Natural killer cell (primary cell): ENCODE results near the gene CASP5. TPM values are rescaled to one million over a fixed set of nuclear protein-coding genes. Genes with fewer than 3 reads are reported as not detected.

ENCODE experiments used
- ATAC-seq, 3 donors: fragments of 150-1000 bp in 2 of 3; fragments of 200-7000 bp in 1 of 3; cut with Tn5 transposase; 1 replicate in 1 of 3; 2 replicates in 2 of 3; pipeline ENCODE4 v1.10.0; 2021; ENCODE audit warnings: mild to moderate bottlenecking in 2 of 3, moderate library complexity in 2 of 3
- DNase-seq, 2 donors: peaks; one replicate each; pipeline versions ENCODE4 v3.0.0 to v3.0.0-alpha.2; 2013 to 2021; ENCODE audit warnings: mixed read lengths in 1 of 2
- H3K27ac ChIP-seq: one replicate; pipeline ENCODE4 v1.5.1; 2013; ENCODE audit warnings: mild to moderate bottlenecking, low read length
- H3K27me3 ChIP-seq: one replicate; pipeline ENCODE4 v1.6.1; 2013; ENCODE audit warnings: low read length; ENCODE audit not compliant: control insufficient read depth, insufficient read depth
- H3K36me3 ChIP-seq: one replicate; pipeline ENCODE4 v1.6.1; 2013; ENCODE audit warnings: low read length; ENCODE audit not compliant: control insufficient read depth, insufficient read depth
- H3K4me1 ChIP-seq: one replicate; pipeline ENCODE4 v1.6.1; 2013; ENCODE audit warnings: low read length; ENCODE audit not compliant: control insufficient read depth, insufficient read depth
- H3K4me3 ChIP-seq: one replicate; pipeline ENCODE4 v1.5.1; 2013; ENCODE audit warnings: low read length
- H3K9me3 ChIP-seq: one replicate; pipeline ENCODE4 v1.6.1; 2013; ENCODE audit warnings: low read length; ENCODE audit not compliant: control insufficient read depth, insufficient read depth
- H3K27ac Mint-ChIP-seq, 2 donors: one replicate each; pipeline ENCODE4 v1.8.0; 2022; ENCODE audit warnings: mild to moderate bottlenecking in 2 of 2, mixed read lengths in 2 of 2, moderate library complexity in 1 of 2
- H3K27me3 Mint-ChIP-seq, 2 donors: one replicate each; pipeline ENCODE4 v1.8.0; 2022; ENCODE audit warnings: low read depth in 2 of 2, mixed read lengths in 2 of 2
- H3K36me3 Mint-ChIP-seq: one replicate; pipeline ENCODE4 v1.8.0; 2022; ENCODE audit warnings: mixed read lengths
- H3K4me1 Mint-ChIP-seq, 2 donors: one replicate each; pipeline ENCODE4 v1.8.0; 2022; ENCODE audit warnings: mixed read lengths in 2 of 2
- H3K4me3 Mint-ChIP-seq: one replicate; pipeline ENCODE4 v1.8.0; 2022; ENCODE audit warnings: mild to moderate bottlenecking, moderate library complexity, mixed read lengths
- H3K9me3 Mint-ChIP-seq, 2 donors: one replicate each; pipeline ENCODE4 v1.8.0; 2022; ENCODE audit warnings: mixed read lengths in 2 of 2
- WGBS: methylation state at CpG from one replicate; pipeline ENCODE4 v1.1.7; 2013; ENCODE audit warnings: missing lambda C conversion rate; ENCODE audit not compliant: insufficient coverage; 5-methylcytosine and 5-hydroxymethylcytosine counted together
- intact Hi-C: fragments of 100-400 bp; cut with micrococcal nuclease; formaldehyde crosslinking; loops from one replicate; pipeline ENCODE4 v1.14.2; 2022
- total RNA-seq, 4 donors: library from RNA; stranded (reverse); fragments of 120-200 nt in 1 of 4; gene quantifications; one replicate each; pipeline versions ENCODE4 v1.2.3 to v1.2.4, GENCODE V29; 2013 to 2022
- TF ChIP-seq, protein P1 (sequence below): fragments of 200-600 bp; IDR thresholded peaks from one replicate; pipeline ENCODE4 v1.8.0; 2022; ENCODE audit warnings: antibody characterized with exemption

Gene CASP5
- total RNA-seq, 3 donors from 2014 or later (not counting 1 experiment from before 2014, with no cell fraction given), result 1.1 to 1.6 (median 1.3) TPM

GRCh38 chr11:104970756-104971155, 52.2 kb downstream of the CASP5 start:
- Histone ChIP-seq H3K36me3 (no peaks in the 10 kb centered on the region), H3K4me1 (peaks cover 14% of the 10 kb centered on the region), H3K9me3 (peaks cover 14% of the 10 kb centered on the region), H3K4me3 (no peak overlapping the region), H3K27me3 (no peaks in the 10 kb centered on the region), H3K27ac (no peak overlapping the region)
- H3K27me3 Mint-ChIP-seq, result no peaks in the 10 kb centered on the region
- intact Hi-C loops, result no loop called here
- DNase-seq, result no peak
- H3K36me3 Mint-ChIP-seq, result peaks cover 29% of the 10 kb centered on the region
- H3K27ac Mint-ChIP-seq, result peak overlapping the region; percentile 56 to 97
- H3K4me1 Mint-ChIP-seq, result peaks cover 32 to 38% of the 10 kb centered on the region in 2 donors
- H3K4me3 Mint-ChIP-seq, result no peak overlapping the region
- TF ChIP-seq, protein P1, sequence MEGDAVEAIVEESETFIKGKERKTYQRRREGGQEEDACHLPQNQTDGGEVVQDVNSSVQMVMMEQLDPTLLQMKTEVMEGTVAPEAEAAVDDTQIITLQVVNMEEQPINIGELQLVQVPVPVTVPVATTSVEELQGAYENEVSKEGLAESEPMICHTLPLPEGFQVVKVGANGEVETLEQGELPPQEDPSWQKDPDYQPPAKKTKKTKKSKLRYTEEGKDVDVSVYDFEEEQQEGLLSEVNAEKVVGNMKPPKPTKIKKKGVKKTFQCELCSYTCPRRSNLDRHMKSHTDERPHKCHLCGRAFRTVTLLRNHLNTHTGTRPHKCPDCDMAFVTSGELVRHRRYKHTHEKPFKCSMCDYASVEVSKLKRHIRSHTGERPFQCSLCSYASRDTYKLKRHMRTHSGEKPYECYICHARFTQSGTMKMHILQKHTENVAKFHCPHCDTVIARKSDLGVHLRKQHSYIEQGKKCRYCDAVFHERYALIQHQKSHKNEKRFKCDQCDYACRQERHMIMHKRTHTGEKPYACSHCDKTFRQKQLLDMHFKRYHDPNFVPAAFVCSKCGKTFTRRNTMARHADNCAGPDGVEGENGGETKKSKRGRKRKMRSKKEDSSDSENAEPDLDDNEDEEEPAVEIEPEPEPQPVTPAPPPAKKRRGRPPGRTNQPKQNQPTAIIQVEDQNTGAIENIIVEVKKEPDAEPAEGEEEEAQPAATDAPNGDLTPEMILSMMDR, result no peak
- H3K9me3 Mint-ChIP-seq, result peaks cover 4 to 6% of the 10 kb centered on the region in 2 donors
- no peak for ATAC-seq

GRCh38 chr11:104968856-104969776, 53.9 kb downstream of the CASP5 start:
- peaks cover 4 to 6% of the 10 kb centered on the region in 2 donors for H3K9me3 Mint-ChIP-seq
- Histone ChIP-seq H3K4me1 (peaks cover 22% of the 10 kb centered on the region), H3K4me3 (peak overlapping the region; percentile 81), H3K27me3 (no peaks in the 10 kb centered on the region), H3K9me3 (peaks cover 10% of the 10 kb centered on the region), H3K27ac (peak overlapping the region; percentile 93), H3K36me3 (peaks cover 2% of the 10 kb centered on the region)
- H3K27me3 Mint-ChIP-seq, result no peaks in the 10 kb centered on the region
- peak overlapping the region; percentile 96 for H3K4me3 Mint-ChIP-seq
- DNase-seq, result peak in 1 of 2 donors; percentile 17
- 89% methylated on average over 16 of the region's 16 CpGs for WGBS
- TF ChIP-seq, protein P1, result no peak
- H3K4me1 Mint-ChIP-seq, result peaks cover 42 to 48% of the 10 kb centered on the region in 2 donors
- ATAC-seq, result no peak
- peaks cover 22% of the 10 kb centered on the region for H3K36me3 Mint-ChIP-seq
- intact Hi-C loops, result loop anchor here (5.0 kb wide), 1 partner anchor 63 kb away; no protein-coding TSS in a partner anchor
- H3K27ac Mint-ChIP-seq, result peak overlapping the region; percentile 97 to 98

DNA sequence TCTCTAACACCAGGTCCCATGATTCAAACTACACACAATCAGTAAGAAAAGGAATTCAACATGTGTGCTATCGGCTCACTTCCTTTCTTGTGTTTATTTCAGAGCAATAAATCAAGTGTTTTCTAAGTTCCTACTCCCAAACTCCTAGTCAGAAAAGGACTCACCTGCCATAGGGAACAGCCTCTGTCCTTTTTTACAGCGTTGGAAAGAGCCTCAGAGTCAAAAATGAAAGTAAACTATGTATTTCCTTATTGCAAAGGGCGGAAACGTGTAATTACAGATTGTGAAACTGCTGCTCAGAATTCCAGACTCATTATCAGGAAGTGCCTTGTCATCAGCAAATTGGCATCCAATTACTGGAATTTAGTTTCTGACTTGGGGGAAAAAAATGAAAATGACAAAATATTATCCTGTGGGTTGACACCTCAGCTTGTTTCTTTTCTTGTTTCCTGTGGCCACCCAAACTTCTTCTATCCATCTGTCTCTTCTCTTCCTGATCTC, 54.6 kb downstream of the CASP5 start, which contains the start of gene CASP4:
TSS of gene CASP4 (minus strand) at position 220 of the 501 bp plus-strand sequence. CDS start at position 171, 49 bp downstream.
- 0% methylated on average over 4 of the region's 4 CpGs for WGBS
- Mint-ChIP-seq H3K9me3 (peaks cover 3 to 4% of the 10 kb centered on the region in 2 donors), H3K4me1 (peaks cover 48 to 51% of the 10 kb centered on the region in 2 donors), H3K27ac (peak within 1 kb of the TSS; percentile 97 to 98), H3K4me3 (peak within 1 kb of the TSS; percentile 96), H3K27me3 (no peaks in the 10 kb centered on the region), H3K36me3 (peaks cover 14% of the 10 kb centered on the region)
- H3K27ac ChIP-seq, result peak within 1 kb of the TSS; percentile 93
- H3K9me3 ChIP-seq, result peaks cover 7% of the 10 kb centered on the region
- H3K4me3 ChIP-seq, result peak within 1 kb of the TSS; percentile 81
- TF ChIP-seq, protein P1, result no peak
- H3K27me3 ChIP-seq, result no peaks in the 10 kb centered on the region
- intact Hi-C loops, result loop anchor here (5.0 kb wide), 1 partner anchor 64 kb away; no protein-coding TSS in a partner anchor
- peaks cover 22% of the 10 kb centered on the region for H3K4me1 ChIP-seq
- DNase-seq (peak in 1 of 2 donors; percentile 71), ATAC-seq (peak; percentile 83 to 87 (median 87))
- peaks cover 5% of the 10 kb centered on the region for H3K36me3 ChIP-seq
